ENCODE data around the gene FAM90A26.
"Not testable (repeated sequence)": the region's sequence is repeated elsewhere in the genome, so short reads cannot be mapped to it uniquely, and the experiment has no call there.

DNA sequence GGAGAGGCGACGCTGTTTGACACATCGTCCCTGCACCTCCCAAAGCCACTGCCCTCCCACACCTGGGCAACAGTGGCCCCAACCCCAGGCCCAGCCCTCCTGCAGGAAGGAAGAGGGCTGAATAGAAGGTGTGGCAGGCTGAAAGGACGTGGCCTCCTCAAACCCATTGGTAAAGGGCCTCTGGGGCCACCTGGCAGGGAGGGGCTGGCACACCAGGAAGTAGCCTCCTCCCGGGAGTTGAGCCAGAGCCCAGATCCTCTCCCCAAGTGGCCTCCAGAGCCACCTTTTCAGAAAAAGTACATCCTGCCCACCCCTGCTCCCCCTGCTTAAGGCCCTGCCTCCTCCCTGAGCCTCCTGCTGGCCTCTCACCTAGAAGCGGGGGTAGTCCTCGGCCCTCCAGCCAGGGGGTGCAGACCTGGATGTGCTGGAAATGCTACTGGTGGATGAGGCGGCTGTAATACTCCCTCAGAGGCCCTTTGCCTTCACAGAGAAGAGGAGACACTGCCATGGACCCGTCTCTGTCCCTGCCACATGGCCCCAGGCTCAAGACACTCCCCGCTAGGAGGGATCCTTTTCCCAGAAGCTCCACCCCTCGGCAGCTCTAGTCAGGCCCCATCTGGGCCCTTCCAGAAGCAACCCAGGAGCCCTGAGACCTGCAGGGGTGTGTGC, at the start of gene FAM90A26:
- not testable (repeated sequence) for TF ChIP-seq CTCF (IDR thresholded peaks at IDR 0.05; ENCODE audit: insufficient read depth, low read length, poor library complexity, severe bottlenecking); EZH2phosphoT487 (conservative IDR thresholded peaks at IDR 0.05; ENCODE audit: low read length)
